BLaER1 treated with 17β-estradiol and CSF1 and Interleukin-3, amounts not matched to agents 10 nM and 100 nM (cell line): ENCODE data around the gene MATN3.

Source experiments
- H3K27ac ChIP-seq, 11 experiments: shearing (Covaris generic); formaldehyde crosslinking; 2 replicates each; pipeline ENCODE4 v1.8.1; 2022
- H3K27me3 ChIP-seq, 11 experiments: shearing (Covaris generic); formaldehyde crosslinking; 2 replicates each; pipeline ENCODE4 v1.8.1; 2022
- H3K36me3 ChIP-seq, 11 experiments: shearing (Covaris generic); formaldehyde crosslinking; 2 replicates each; pipeline ENCODE4 v1.8.1; 2022
- H3K4me1 ChIP-seq, 10 experiments: shearing (Covaris generic); formaldehyde crosslinking; 2 replicates each; pipeline ENCODE4 v1.8.1; 2022
- H3K4me2 ChIP-seq, 11 experiments: shearing (Covaris generic); formaldehyde crosslinking; 2 replicates each; pipeline ENCODE4 v1.8.1; 2022
- H3K4me3 ChIP-seq, 10 experiments: shearing (Covaris generic); formaldehyde crosslinking; 2 replicates each; pipeline ENCODE4 v1.8.1; 2022
- H3K9ac ChIP-seq, 11 experiments: shearing (Covaris generic); formaldehyde crosslinking; 2 replicates each; pipeline ENCODE4 v1.8.1; 2022
- H3K9me3 ChIP-seq, 11 experiments: shearing (Covaris generic); formaldehyde crosslinking; replicated peaks in 1 of 11; 2 replicates each; pipeline ENCODE4 v1.8.1; 2022
- H4K20me1 ChIP-seq, 11 experiments: shearing (Covaris generic); formaldehyde crosslinking; 2 replicates each; pipeline ENCODE4 v1.8.1; 2022
- Cebpa-rat ChIP-seq, 11 experiments: shearing (Covaris generic); IDR thresholded peaks; 2 replicates each; pipeline ENCODE4 v1.8.1; 2022

MATN3 gene, protein sequence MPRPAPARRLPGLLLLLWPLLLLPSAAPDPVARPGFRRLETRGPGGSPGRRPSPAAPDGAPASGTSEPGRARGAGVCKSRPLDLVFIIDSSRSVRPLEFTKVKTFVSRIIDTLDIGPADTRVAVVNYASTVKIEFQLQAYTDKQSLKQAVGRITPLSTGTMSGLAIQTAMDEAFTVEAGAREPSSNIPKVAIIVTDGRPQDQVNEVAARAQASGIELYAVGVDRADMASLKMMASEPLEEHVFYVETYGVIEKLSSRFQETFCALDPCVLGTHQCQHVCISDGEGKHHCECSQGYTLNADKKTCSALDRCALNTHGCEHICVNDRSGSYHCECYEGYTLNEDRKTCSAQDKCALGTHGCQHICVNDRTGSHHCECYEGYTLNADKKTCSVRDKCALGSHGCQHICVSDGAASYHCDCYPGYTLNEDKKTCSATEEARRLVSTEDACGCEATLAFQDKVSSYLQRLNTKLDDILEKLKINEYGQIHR

DNA sequence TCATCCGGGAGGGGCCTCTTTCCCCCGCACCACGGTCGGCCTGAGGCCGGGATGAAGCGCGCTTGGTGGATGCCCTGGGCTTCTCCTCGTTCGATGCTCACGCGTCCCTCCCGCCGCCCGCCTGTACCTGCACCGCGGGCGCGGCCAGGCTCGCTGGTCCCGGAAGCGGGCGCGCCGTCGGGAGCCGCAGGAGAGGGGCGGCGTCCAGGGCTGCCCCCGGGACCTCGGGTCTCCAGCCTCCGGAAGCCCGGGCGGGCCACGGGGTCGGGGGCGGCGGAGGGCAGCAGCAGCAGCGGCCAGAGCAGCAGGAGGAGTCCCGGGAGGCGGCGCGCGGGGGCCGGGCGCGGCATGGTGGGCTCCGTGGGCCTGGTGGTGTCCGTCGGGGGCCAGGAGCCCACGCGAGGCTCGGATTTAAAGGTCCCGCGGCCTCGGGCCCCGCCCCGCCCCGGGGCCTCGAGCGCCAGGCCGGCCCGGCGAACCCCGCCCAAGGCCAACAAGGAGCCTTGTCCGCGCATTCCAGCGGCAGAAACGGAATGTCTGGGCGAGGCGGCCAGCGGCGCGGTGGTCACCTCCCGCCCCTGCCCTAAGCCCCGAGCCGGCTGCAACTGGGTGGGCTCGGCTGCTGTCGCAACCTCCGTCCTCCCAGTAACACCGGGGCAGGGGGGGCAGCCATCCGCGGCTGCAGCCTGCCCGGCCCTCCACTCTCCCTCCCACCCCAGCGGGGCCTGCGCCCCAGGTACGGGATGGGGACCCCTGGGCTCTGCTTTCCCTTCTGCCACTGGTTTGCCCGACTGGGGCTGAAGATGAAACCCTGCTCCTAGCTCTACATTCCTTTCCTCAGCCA lies at the start of gene MATN3:
Gene MATN3, minus strand, starts transcription at position 387 of the 844 bp plus-strand sequence. Its CDS starts 37 bp downstream, at position 350.
- H3K9me3 ChIP-seq = peaks cover 6 to 23% (median 18%) of the 10 kb centered on the region in 11 experiments; a peak in 21 of 22 replicates
- no peaks in the 10 kb centered on the region; a peak in 1 of 22 replicates for H4K20me1 ChIP-seq
- peak within 1 kb of the TSS; percentile 67 to 97 (median 81) for H3K4me2 ChIP-seq
- peak within 1 kb of the TSS; percentile 38 to 68 (median 54); a peak in 19 of 20 replicates for H3K4me3 ChIP-seq
- no peak for TF ChIP-seq Cebpa-rat (IDR thresholded peaks at IDR 0.05)
- no peak within 1 kb of the TSS for H3K27ac ChIP-seq
- H3K4me1 ChIP-seq = peaks cover 6 to 15% (median 13%) of the 10 kb centered on the region in 10 experiments; a peak in 16 of 20 replicates
- peak within 1 kb of the TSS in 5 of 11 experiments; percentile 8 to 73 (median 45); a peak in 9 of 22 replicates for H3K9ac ChIP-seq
- peaks cover 47 to 57% (median 52%) of the 10 kb centered on the region in 11 experiments for H3K27me3 ChIP-seq
- no peaks in the 10 kb centered on the region for H3K36me3 ChIP-seq

DNA sequence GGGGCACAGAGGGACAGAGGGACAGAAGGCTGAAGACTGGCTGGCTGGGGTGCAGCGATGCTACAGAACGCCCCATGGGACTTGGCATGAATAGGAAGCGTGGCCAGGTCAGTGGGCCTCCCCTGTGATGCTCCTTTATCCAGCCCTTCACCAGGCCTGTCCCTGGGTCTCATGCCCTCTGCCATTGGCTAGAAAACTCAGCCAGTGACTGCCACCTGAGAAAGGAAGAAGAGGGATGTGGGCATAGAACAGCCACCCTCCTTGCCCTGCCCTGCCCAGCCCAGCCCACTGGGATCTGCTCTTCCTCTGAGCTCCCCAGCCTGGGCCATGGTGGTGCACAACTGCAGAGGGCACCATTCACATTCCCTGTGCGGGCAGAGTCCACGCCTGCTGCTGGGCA lies 49.5 kb upstream of the MATN3 start:
- peaks cover 0 to 9% (median 4%) of the 10 kb centered on the region in 11 experiments; a peak in 1 of 22 replicates for H3K9me3 ChIP-seq

DNA sequence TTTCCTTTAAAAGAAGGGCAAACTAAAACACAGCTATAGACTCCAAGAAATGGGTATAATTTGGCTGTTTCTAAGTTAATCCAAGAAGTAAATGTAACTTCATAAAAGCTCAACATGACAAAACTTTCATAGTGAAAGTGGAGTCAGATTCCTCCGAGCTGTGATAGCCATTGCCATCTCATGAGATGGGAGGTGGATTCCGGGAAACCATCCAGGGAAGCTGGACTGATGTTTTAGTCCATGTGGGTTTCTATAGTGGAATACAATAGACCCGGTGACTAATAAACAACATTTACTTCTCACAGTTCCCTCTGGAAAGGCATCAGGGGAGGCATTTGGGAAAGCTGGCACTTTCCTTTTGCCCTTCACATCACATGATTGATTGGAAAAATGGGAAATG lies 49.0 kb upstream of the MATN3 start:
- TF ChIP-seq Cebpa-rat (IDR thresholded peaks at IDR 0.05) = no peak
- Histone ChIP-seq H3K27me3 (no peaks in the 10 kb centered on the region), H4K20me1 (no peaks in the 10 kb centered on the region), H3K9me3 (peaks cover 0 to 9% (median 4%) of the 10 kb centered on the region in 11 experiments; a peak in 1 of 22 replicates), H3K4me1 (peaks cover 0 to 4% (median 0%) of the 10 kb centered on the region in 10 experiments; a peak in 1 of 20 replicates), H3K4me3 (no peak overlapping the region), H3K27ac (no peak overlapping the region), H3K4me2 (no peak overlapping the region), H3K9ac (no peak overlapping the region), H3K36me3 (no peaks in the 10 kb centered on the region)

More for the DNA sequence above, 49.5 kb upstream of the MATN3 start:
- Histone ChIP-seq H4K20me1 (no peaks in the 10 kb centered on the region), H3K27me3 (no peaks in the 10 kb centered on the region), H3K36me3 (no peaks in the 10 kb centered on the region), H3K27ac (no peak overlapping the region), H3K4me1 (peaks cover 0 to 6% (median 0%) of the 10 kb centered on the region in 10 experiments; a peak in 1 of 20 replicates), H3K9ac (no peak overlapping the region), H3K4me2 (no peak overlapping the region), H3K4me3 (no peak overlapping the region)
- no peak for TF ChIP-seq Cebpa-rat (IDR thresholded peaks at IDR 0.05)

DNA sequence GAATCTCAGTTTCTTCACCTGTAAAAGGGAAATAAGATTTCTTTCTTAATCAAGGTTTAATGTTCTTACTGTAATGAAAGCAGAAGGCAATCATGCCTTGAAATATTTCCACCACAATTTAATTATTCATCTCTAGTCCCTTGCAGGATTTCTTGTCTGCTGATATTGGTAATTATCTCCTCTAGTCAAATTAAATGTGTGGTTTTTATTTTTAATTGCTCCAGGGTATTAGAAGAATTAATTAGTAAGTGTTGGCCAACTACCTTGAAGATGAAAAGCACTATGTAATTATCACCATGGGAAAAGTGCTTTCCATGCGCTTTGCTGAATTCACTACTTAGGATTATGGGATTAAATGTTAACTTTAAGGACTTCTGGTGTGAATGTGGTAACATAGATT lies 47.6 kb upstream of the MATN3 start:
- no peak overlapping the region for H3K9ac ChIP-seq
- H4K20me1 ChIP-seq = no peaks in the 10 kb centered on the region
- H3K9me3 ChIP-seq = peaks cover 0 to 9% (median 4%) of the 10 kb centered on the region in 11 experiments; a peak in 1 of 22 replicates
- H3K36me3 ChIP-seq = no peaks in the 10 kb centered on the region
- H3K4me1 ChIP-seq = no peaks in the 10 kb centered on the region
- H3K27me3 ChIP-seq = no peaks in the 10 kb centered on the region
- TF ChIP-seq Cebpa-rat (IDR thresholded peaks at IDR 0.05) = no peak
- H3K27ac ChIP-seq = no peak overlapping the region
- H3K4me3 ChIP-seq = no peak overlapping the region
- H3K4me2 ChIP-seq = no peak overlapping the region

DNA sequence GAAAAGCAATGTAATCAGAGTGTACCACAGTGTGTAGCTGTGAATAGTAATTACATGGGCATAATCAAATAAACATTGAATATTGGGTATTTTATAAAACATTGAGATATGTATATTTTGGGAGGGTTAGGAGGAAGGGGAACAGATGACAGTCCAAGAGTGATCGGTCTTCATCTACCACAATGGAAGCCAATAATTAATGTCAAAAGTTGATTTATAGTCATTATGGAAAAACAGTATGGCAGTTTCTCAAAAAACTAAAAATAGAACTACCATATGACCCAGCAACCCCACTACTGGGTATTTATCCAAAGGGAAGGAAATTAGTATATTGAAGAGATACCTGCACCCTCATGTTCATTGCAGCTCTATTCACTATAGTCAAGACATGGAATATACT lies 44.8 kb upstream of the MATN3 start:
- Histone ChIP-seq H3K9ac (no peak overlapping the region), H3K4me2 (no peak overlapping the region), H3K36me3 (no peaks in the 10 kb centered on the region), H3K27ac (no peak overlapping the region), H3K9me3 (no peaks in the 10 kb centered on the region), H3K4me3 (no peak overlapping the region), H4K20me1 (no peaks in the 10 kb centered on the region), H3K27me3 (no peaks in the 10 kb centered on the region), H3K4me1 (peaks cover 7 to 12% (median 8%) of the 10 kb centered on the region in 10 experiments)
- no peak for TF ChIP-seq Cebpa-rat (IDR thresholded peaks at IDR 0.05)

DNA sequence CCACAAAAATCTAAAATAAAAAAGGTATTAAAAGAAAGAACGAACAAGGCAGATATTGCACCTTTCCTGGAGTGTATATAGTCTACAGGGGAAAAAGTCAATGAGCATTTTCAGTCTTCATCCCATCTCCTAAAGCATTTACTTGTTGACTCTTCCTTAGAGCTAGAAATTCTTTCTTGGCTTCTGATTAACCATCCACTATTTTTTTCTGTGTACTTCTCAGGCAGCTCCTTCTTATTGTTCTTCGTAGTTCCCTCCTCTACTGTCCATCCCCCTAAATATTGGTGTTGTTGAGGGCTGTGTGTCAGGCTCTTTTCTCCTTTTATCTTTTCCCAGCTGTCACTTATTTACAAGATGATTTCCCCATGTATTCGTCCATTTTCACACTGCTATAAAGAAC lies 42.5 kb upstream of the MATN3 start:
- no peak overlapping the region for H3K27ac ChIP-seq
- no peak overlapping the region for H3K4me3 ChIP-seq
- no peaks in the 10 kb centered on the region for H3K36me3 ChIP-seq
- no peak overlapping the region for H3K4me2 ChIP-seq
- no peaks in the 10 kb centered on the region for H3K27me3 ChIP-seq
- peaks cover 0 to 6% (median 0%) of the 10 kb centered on the region in 11 experiments; a peak in 1 of 22 replicates for H4K20me1 ChIP-seq
- H3K9me3 ChIP-seq = no peaks in the 10 kb centered on the region
- H3K4me1 ChIP-seq = peaks cover 10 to 14% (median 11%) of the 10 kb centered on the region in 10 experiments
- H3K9ac ChIP-seq = no peak overlapping the region
- no peak for TF ChIP-seq Cebpa-rat (IDR thresholded peaks at IDR 0.05)

DNA sequence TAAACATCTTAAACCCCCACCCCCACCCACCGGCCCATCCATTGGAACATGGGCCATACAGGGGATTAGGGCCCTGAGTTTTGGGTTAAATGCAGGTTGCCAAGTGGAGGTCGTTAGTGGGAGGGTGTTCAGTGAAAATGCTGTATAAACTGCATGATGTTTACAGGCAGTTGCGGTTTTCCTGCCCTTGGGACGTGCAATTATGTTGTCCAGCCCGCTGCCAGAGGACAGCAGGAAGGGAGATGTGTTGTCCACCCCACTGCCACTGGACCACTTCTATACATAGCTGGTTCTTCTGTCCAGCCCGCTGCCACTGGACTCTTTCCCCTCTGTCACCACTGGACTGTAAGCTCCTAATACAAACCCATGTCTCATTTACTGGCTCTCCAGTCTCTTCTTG lies 41.7 kb upstream of the MATN3 start:
- peaks cover 0 to 6% (median 0%) of the 10 kb centered on the region in 11 experiments; a peak in 3 of 22 replicates for H4K20me1 ChIP-seq
- peaks cover 10 to 16% (median 13%) of the 10 kb centered on the region in 10 experiments for H3K4me1 ChIP-seq
- no peaks in the 10 kb centered on the region for H3K36me3 ChIP-seq
- no peak overlapping the region for H3K9ac ChIP-seq
- no peaks in the 10 kb centered on the region for H3K9me3 ChIP-seq
- no peak for TF ChIP-seq Cebpa-rat (IDR thresholded peaks at IDR 0.05)
- no peak overlapping the region for H3K27ac ChIP-seq
- H3K4me2 ChIP-seq = no peak overlapping the region
- no peaks in the 10 kb centered on the region for H3K27me3 ChIP-seq
- H3K4me3 ChIP-seq = no peak overlapping the region

DNA sequence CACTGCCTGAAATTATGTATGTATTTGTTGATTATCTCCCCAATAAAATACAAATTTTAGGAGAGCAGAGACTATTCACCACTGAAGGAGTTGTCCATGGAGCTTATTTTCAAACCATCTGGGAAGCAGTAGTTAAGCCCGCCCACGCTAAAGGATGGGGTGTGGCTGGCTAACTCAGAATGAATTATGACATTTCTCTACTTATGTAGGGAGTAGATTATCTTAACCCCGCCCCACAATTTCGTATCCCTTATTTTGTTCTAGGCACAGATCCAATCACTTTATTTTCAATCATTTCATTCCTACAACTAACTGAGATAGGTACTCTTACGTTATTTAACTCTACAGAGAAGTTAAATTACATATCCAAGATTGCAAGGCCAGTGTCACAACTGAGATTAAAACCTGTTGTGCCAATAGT lies 40.4 kb upstream of the MATN3 start:
- H3K9me3 ChIP-seq = no peaks in the 10 kb centered on the region
- H3K4me1 ChIP-seq = peaks cover 22 to 28% (median 24%) of the 10 kb centered on the region in 10 experiments
- H3K4me2 ChIP-seq = peak overlapping the region; percentile 73 to 97 (median 83)
- H3K36me3 ChIP-seq = peaks cover 0 to 7% (median 0%) of the 10 kb centered on the region in 11 experiments; a peak in 2 of 22 replicates
- H3K4me3 ChIP-seq = peak overlapping the region in 7 of 10 experiments; percentile 79 to 94 (median 84); a peak in 8 of 20 replicates
- no peak for TF ChIP-seq Cebpa-rat (IDR thresholded peaks at IDR 0.05)
- H3K27ac ChIP-seq = peak overlapping the region in 4 of 11 experiments; percentile 92 to 99 (median 96); a peak in 7 of 22 replicates
- H3K9ac ChIP-seq = peak overlapping the region in 3 of 11 experiments; percentile 94 to 96 (median 95); a peak in 6 of 22 replicates
- H4K20me1 ChIP-seq = peaks cover 0 to 18% (median 1%) of the 10 kb centered on the region in 11 experiments; a peak in 7 of 22 replicates
- no peaks in the 10 kb centered on the region for H3K27me3 ChIP-seq
